DOHH2 (cell line): Measurements from ENCODE around the gene SOWAHD.

ENCODE experiments used
- H3F3A ChIP-seq: fragments of 200-600 bp; sonication (generic), shearing (Covaris generic); 2 replicates; pipeline ENCODE4 v1.6.0; 2016; ENCODE audit warnings: antibody characterized with exemption, mild to moderate bottlenecking; ENCODE audit not compliant: control insufficient read depth, insufficient read depth
- H3K27ac ChIP-seq: fragments of 200-600 bp; sonication (generic); 2 replicates; pipeline ENCODE4 v1.5.1; 2014; ENCODE audit warnings: low read depth, mild to moderate bottlenecking, low read length, moderate library complexity
- H3K27me3 ChIP-seq: fragments of 200-600 bp; sonication (generic); 2 replicates; pipeline ENCODE4 v1.6.1; 2014; ENCODE audit warnings: mild to moderate bottlenecking, low read length, mixed read lengths; ENCODE audit not compliant: control insufficient read depth
- H3K36me3 ChIP-seq: fragments of 200-600 bp; sonication (generic); 2 replicates; pipeline ENCODE4 v1.6.1; 2014; ENCODE audit warnings: mild to moderate bottlenecking, low read length, moderate library complexity, mixed read lengths; ENCODE audit not compliant: control insufficient read depth
- H3K4me1 ChIP-seq: fragments of 200-600 bp; sonication (generic); 2 replicates; pipeline ENCODE4 v1.6.1; 2014; ENCODE audit warnings: mild to moderate bottlenecking, low read length, mixed read lengths; ENCODE audit not compliant: control insufficient read depth
- H3K4me2 ChIP-seq: fragments of 200-600 bp; sonication (generic); 2 replicates; pipeline ENCODE4 v1.6.0; 2014; ENCODE audit warnings: mild to moderate bottlenecking, low read length, moderate library complexity
- H3K4me3 ChIP-seq: fragments of 200-600 bp; sonication (generic); 2 replicates; pipeline ENCODE4 v1.5.1; 2014; ENCODE audit warnings: mild to moderate bottlenecking, low read length, mixed read lengths
- H3K79me2 ChIP-seq: fragments of 200-600 bp; sonication (generic); 2 replicates; pipeline ENCODE4 v1.6.1; 2014; ENCODE audit warnings: mild to moderate bottlenecking, low read length, mixed read lengths; ENCODE audit not compliant: control insufficient read depth
- H3K9me2 ChIP-seq: fragments of 200-600 bp; sonication (generic); replicated peaks from 2 replicates; pipeline ENCODE4 v1.6.1; 2014; ENCODE audit warnings: mild to moderate bottlenecking, low read length, mixed read lengths; ENCODE audit not compliant: control insufficient read depth
- H3K9me3 ChIP-seq: fragments of 200-600 bp; sonication (generic); 2 replicates; pipeline ENCODE4 v1.6.1; 2014; ENCODE audit warnings: antibody characterized with exemption, low read length, mixed read lengths; ENCODE audit not compliant: control insufficient read depth, insufficient read depth
- H4K20me1 ChIP-seq: fragments of 200-600 bp; sonication (generic); 2 replicates; pipeline ENCODE4 v1.6.0; 2014; ENCODE audit warnings: low read depth, mild to moderate bottlenecking, antibody characterized with exemption, low read length, moderate library complexity; ENCODE audit not compliant: control insufficient read depth, insufficient read depth
- CTCF ChIP-seq: fragments of 200-600 bp; sonication (generic); IDR thresholded peaks from one replicate; pipeline ENCODE4 v1.5.1; 2014; ENCODE audit warnings: antibody characterized with exemption, mild to moderate bottlenecking, low read depth, low read length; ENCODE audit not compliant: poor library complexity, severe bottlenecking
- EZH2phosphoT487 ChIP-seq: fragments of 200-600 bp; sonication (generic); IDR thresholded peaks from 2 replicates; pipeline ENCODE4 v1.6.1; 2017; ENCODE audit warnings: borderline replicate concordance, mild to moderate bottlenecking, antibody characterized with exemption, low read length, moderate library complexity, mixed read lengths

Gene SOWAHD

GRCh38 chrX:119721487-119721886 lies 36.9 kb upstream of the SOWAHD start:
- Histone ChIP-seq H3K27me3 (no peaks in the 10 kb centered on the region), H3K27ac (no peak overlapping the region), H3F3A (no peaks in the 10 kb centered on the region), H3K4me2 (no peak overlapping the region), H3K36me3 (no peaks in the 10 kb centered on the region), H3K9me2 (no peaks in the 10 kb centered on the region), H3K4me1 (no peaks in the 10 kb centered on the region), H4K20me1 (no peaks in the 10 kb centered on the region), H3K4me3 (no peak overlapping the region), H3K9me3 (no peaks in the 10 kb centered on the region), H3K79me2 (no peaks in the 10 kb centered on the region)
- TF ChIP-seq CTCF, result no peak
- TF ChIP-seq EZH2phosphoT487, result no peak

DNA sequence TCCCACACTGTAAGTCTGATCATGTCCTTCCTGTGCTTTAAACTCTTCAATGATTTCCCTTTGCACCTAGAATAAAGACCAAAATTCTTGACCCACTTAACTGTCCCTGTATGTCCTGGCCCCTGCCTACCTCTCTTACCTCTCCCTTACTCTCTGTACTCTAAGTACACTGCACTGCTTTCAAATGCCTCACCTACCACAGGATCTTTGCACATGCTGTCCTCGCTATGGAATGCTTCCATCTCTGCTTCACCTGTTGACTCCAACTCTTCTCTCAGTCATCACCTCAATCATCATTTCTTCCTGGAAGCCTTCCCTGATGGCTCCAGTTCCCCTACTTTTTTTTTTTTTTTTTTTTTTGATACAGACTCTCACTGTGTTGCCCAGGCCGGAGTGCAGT lies 36.5 kb upstream of the SOWAHD start:
- Histone ChIP-seq H3K79me2 (no peaks in the 10 kb centered on the region), H4K20me1 (no peaks in the 10 kb centered on the region), H3K27ac (no peak overlapping the region), H3K9me2 (no peaks in the 10 kb centered on the region), H3K36me3 (no peaks in the 10 kb centered on the region), H3K9me3 (no peaks in the 10 kb centered on the region), H3K4me3 (no peak overlapping the region), H3K27me3 (no peaks in the 10 kb centered on the region), H3K4me1 (no peaks in the 10 kb centered on the region), H3K4me2 (no peak overlapping the region), H3F3A (no peaks in the 10 kb centered on the region)
- TF ChIP-seq EZH2phosphoT487 (no peak), CTCF (no peak)

- H3K79me2 ChIP-seq, result no peaks in the 10 kb centered on the region
- no peaks in the 10 kb centered on the region for H4K20me1 ChIP-seq
- no peak overlapping the region for H3K4me3 ChIP-seq
- no peak for TF ChIP-seq EZH2phosphoT487
- TF ChIP-seq CTCF, result no peak
- H3K27ac ChIP-seq, result no peak overlapping the region
- H3K4me1 ChIP-seq, result peaks cover 7% of the 10 kb centered on the region
- no peaks in the 10 kb centered on the region for H3F3A ChIP-seq
- no peak overlapping the region for H3K4me2 ChIP-seq
- no peaks in the 10 kb centered on the region for H3K36me3 ChIP-seq
- no peaks in the 10 kb centered on the region for H3K9me2 ChIP-seq
- H3K9me3 ChIP-seq, result no peaks in the 10 kb centered on the region
- no peaks in the 10 kb centered on the region for H3K27me3 ChIP-seq
These were observed 31.4 kb upstream of the SOWAHD start for GRCh38 chrX:119726900-119727555.
